ENCODE measurements around the gene ALX4.

The ALX4 gene
- total RNA-seq = 0 reads per million in 3 donors

GRCh38 chr11:44309478-44310205, at the start of gene ALX4:
ALX4 (minus strand) TSS chr11:44310139; CDS start chr11:44310062, 77 bp downstream.
- Histone ChIP-seq H3K4me3 (ENCODE audit: insufficient read depth, low read depth, low read length, poor library complexity, severe bottlenecking) (peak within 1 kb of the TSS; percentile 29), H3K36me3 (ENCODE audit: control insufficient read depth, insufficient read depth, low read length) (no peaks in the 10 kb centered on the region), H3K27me3 (replicated peaks; ENCODE audit: control insufficient read depth, insufficient read depth, low read length, poor library complexity, severe bottlenecking) (peaks cover 62% of the 10 kb centered on the region), H3K27ac (ENCODE audit: insufficient read depth, low read length, poor library complexity, severe bottlenecking) (no peak within 1 kb of the TSS), H3K4me1 (ENCODE audit: control insufficient read depth, insufficient read depth, low read length, poor library complexity, severe bottlenecking) (peaks cover 20% of the 10 kb centered on the region), H3K9me3 (ENCODE audit: control insufficient read depth, low read length) (no peaks in the 10 kb centered on the region)
- DNase-seq = no peak

GRCh38 chr11:44359162-44359561, 49.2 kb upstream of the ALX4 start:
- DNase-seq = no peak
- no peaks in the 10 kb centered on the region for H3K4me1 ChIP-seq (ENCODE audit: control insufficient read depth, insufficient read depth, low read length, poor library complexity, severe bottlenecking)
- H3K4me3 ChIP-seq (ENCODE audit: insufficient read depth, low read depth, low read length, poor library complexity, severe bottlenecking) = no peak overlapping the region
- H3K27me3 ChIP-seq (replicated peaks; ENCODE audit: control insufficient read depth, insufficient read depth, low read length, poor library complexity, severe bottlenecking) = no peaks in the 10 kb centered on the region
- no peaks in the 10 kb centered on the region for H3K36me3 ChIP-seq (ENCODE audit: control insufficient read depth, insufficient read depth, low read length)
- no peak overlapping the region for H3K27ac ChIP-seq (ENCODE audit: insufficient read depth, low read length, poor library complexity, severe bottlenecking)
- no peaks in the 10 kb centered on the region for H3K9me3 ChIP-seq (ENCODE audit: control insufficient read depth, low read length)

DNA sequence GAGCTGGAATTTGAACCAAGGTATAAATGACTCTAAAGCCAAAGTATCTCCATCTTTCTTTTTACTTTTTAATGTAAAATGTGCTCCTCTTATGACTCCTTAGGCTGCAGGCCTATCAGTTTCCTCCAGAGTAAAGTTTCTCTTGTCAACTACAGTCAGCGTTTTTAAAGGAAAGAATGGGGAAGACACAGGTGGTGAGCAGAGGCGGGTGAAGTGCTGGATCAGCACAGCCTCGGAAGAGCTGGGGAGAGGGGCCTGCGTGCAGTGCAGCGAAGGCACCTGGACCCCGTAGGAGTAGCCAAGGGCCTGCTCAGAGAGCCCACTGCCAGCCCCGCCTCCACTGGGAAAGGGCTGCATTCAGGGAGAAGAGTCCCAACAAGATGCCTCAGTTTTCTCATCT, 48.8 kb upstream of the ALX4 start:
- DNase-seq = no peak
- no peak overlapping the region for H3K4me3 ChIP-seq (ENCODE audit: insufficient read depth, low read depth, low read length, poor library complexity, severe bottlenecking)

GRCh38 chr11:44357711-44358110, 47.8 kb upstream of the ALX4 start:
- no peak for DNase-seq

More for the DNA sequence above, 48.8 kb upstream of the ALX4 start:
- no peaks in the 10 kb centered on the region for H3K27me3 ChIP-seq (replicated peaks; ENCODE audit: control insufficient read depth, insufficient read depth, low read length, poor library complexity, severe bottlenecking)
- no peaks in the 10 kb centered on the region for H3K36me3 ChIP-seq (ENCODE audit: control insufficient read depth, insufficient read depth, low read length)
- H3K27ac ChIP-seq (ENCODE audit: insufficient read depth, low read length, poor library complexity, severe bottlenecking) = no peak overlapping the region
- no peaks in the 10 kb centered on the region for H3K4me1 ChIP-seq (ENCODE audit: control insufficient read depth, insufficient read depth, low read length, poor library complexity, severe bottlenecking)
- no peaks in the 10 kb centered on the region for H3K9me3 ChIP-seq (ENCODE audit: control insufficient read depth, low read length)

DNA sequence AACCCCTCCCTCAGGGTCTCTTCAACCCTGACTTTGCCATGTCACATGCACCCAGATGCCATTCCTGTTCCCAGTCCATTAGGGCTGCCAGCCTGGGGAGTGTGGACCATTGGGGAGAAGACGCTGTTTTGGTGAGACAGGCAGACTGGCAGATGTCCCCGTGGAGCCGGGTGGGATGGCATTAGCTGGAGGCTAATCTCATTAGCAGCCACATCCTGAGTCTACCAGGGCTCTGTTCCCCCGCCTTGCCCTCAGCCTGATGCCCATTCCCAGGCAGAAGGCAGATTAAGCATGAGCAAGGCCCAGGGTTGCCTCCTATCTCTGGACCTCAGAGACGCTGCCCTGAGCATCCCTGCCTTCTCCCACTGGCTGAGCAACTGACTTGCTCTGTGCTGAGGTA, 46.4 kb upstream of the ALX4 start:
- Histone ChIP-seq H3K9me3 (ENCODE audit: control insufficient read depth, low read length) (no peaks in the 10 kb centered on the region), H3K4me3 (ENCODE audit: insufficient read depth, low read depth, low read length, poor library complexity, severe bottlenecking) (no peak overlapping the region), H3K36me3 (ENCODE audit: control insufficient read depth, insufficient read depth, low read length) (no peaks in the 10 kb centered on the region), H3K27ac (ENCODE audit: insufficient read depth, low read length, poor library complexity, severe bottlenecking) (no peak overlapping the region), H3K27me3 (replicated peaks; ENCODE audit: control insufficient read depth, insufficient read depth, low read length, poor library complexity, severe bottlenecking) (no peaks in the 10 kb centered on the region), H3K4me1 (ENCODE audit: control insufficient read depth, insufficient read depth, low read length, poor library complexity, severe bottlenecking) (no peaks in the 10 kb centered on the region)
- no peak for DNase-seq

More at GRCh38 chr11:44357711-44358110, 47.8 kb upstream of the ALX4 start:
- H3K4me3 ChIP-seq (ENCODE audit: insufficient read depth, low read depth, low read length, poor library complexity, severe bottlenecking) = no peak overlapping the region
- H3K27ac ChIP-seq (ENCODE audit: insufficient read depth, low read length, poor library complexity, severe bottlenecking) = no peak overlapping the region
- no peaks in the 10 kb centered on the region for H3K27me3 ChIP-seq (replicated peaks; ENCODE audit: control insufficient read depth, insufficient read depth, low read length, poor library complexity, severe bottlenecking)
- H3K9me3 ChIP-seq (ENCODE audit: control insufficient read depth, low read length) = no peaks in the 10 kb centered on the region
- H3K4me1 ChIP-seq (ENCODE audit: control insufficient read depth, insufficient read depth, low read length, poor library complexity, severe bottlenecking) = no peaks in the 10 kb centered on the region
- H3K36me3 ChIP-seq (ENCODE audit: control insufficient read depth, insufficient read depth, low read length) = no peaks in the 10 kb centered on the region

DNA sequence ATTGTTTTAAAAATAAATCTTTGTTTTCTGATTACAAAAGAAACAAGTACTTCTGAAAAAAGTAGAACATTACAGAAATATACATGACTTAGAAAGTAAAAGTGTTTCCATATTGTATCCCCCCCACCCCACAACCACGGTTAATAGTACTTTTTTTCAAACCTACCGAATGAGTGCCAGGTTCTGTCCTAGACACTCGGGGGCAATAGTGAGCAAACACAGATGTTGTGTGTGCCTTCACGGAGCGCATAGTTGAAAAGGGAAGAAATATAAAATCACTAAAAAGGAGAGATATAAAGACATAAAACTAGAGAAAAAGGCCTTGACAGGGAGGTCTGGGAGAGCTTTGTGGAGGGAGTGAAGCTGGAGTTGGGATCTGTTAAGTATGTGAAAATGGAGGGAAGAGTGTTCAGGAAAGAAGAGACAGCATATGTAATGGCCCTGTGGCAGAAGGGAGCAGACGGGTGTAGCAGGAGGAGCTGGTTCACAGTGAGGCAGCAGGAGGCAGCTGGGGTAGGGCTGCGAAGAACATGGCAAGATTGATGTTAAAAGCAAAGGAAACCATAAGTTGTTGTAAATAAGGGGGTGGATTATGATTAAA, 42.1 kb upstream of the ALX4 start:
- H3K36me3 ChIP-seq (ENCODE audit: control insufficient read depth, insufficient read depth, low read length) = no peaks in the 10 kb centered on the region
- no peaks in the 10 kb centered on the region for H3K9me3 ChIP-seq (ENCODE audit: control insufficient read depth, low read length)
- H3K27me3 ChIP-seq (replicated peaks; ENCODE audit: control insufficient read depth, insufficient read depth, low read length, poor library complexity, severe bottlenecking) = peaks cover 5% of the 10 kb centered on the region
- no peaks in the 10 kb centered on the region for H3K4me1 ChIP-seq (ENCODE audit: control insufficient read depth, insufficient read depth, low read length, poor library complexity, severe bottlenecking)
- DNase-seq = no peak
- H3K27ac ChIP-seq (ENCODE audit: insufficient read depth, low read length, poor library complexity, severe bottlenecking) = no peak overlapping the region
- no peak overlapping the region for H3K4me3 ChIP-seq (ENCODE audit: insufficient read depth, low read depth, low read length, poor library complexity, severe bottlenecking)

DNA sequence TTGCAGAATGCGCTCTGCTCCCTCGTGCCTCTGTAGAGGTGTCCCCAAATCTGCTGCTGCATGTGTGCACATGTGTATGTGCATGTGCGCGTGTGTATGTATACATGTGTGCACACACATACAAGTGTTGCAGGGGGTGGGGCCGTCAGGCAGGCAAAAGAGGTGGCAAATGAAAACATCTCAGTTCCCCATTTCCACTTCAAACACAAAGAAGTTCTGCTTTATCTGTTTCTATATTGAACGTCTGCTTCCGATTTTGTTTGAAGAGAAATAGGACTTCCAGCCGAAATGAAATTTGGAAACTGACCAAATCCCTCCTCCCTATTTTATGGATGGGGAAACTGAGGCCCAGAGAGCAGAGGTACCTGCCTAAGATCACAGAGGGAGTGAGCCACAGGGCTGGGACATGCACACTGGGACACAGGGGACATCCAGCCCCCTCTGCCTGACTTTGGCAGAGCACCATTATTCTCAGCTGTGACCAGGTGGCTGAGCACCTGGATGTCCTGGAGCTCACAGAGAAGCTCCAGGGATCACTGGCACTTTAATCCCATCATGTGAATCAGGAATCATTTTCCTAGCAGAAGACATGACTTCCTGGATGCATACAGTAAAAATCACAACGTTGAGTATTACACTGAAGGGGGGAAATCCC, 41.2 kb upstream of the ALX4 start:
- no peak for DNase-seq

GRCh38 chr11:44349328-44349727, 39.4 kb upstream of the ALX4 start:
- Histone ChIP-seq H3K27ac (ENCODE audit: insufficient read depth, low read length, poor library complexity, severe bottlenecking) (no peak overlapping the region), H3K4me1 (ENCODE audit: control insufficient read depth, insufficient read depth, low read length, poor library complexity, severe bottlenecking) (no peaks in the 10 kb centered on the region), H3K4me3 (ENCODE audit: insufficient read depth, low read depth, low read length, poor library complexity, severe bottlenecking) (no peak overlapping the region), H3K36me3 (ENCODE audit: control insufficient read depth, insufficient read depth, low read length) (no peaks in the 10 kb centered on the region), H3K27me3 (replicated peaks; ENCODE audit: control insufficient read depth, insufficient read depth, low read length, poor library complexity, severe bottlenecking) (peaks cover 5% of the 10 kb centered on the region), H3K9me3 (ENCODE audit: control insufficient read depth, low read length) (no peaks in the 10 kb centered on the region)
- no peak for DNase-seq

More for the DNA sequence above, 41.2 kb upstream of the ALX4 start:
- Histone ChIP-seq H3K4me3 (ENCODE audit: insufficient read depth, low read depth, low read length, poor library complexity, severe bottlenecking) (no peak overlapping the region), H3K9me3 (ENCODE audit: control insufficient read depth, low read length) (no peaks in the 10 kb centered on the region), H3K27me3 (replicated peaks; ENCODE audit: control insufficient read depth, insufficient read depth, low read length, poor library complexity, severe bottlenecking) (peaks cover 5% of the 10 kb centered on the region), H3K27ac (ENCODE audit: insufficient read depth, low read length, poor library complexity, severe bottlenecking) (no peak overlapping the region), H3K4me1 (ENCODE audit: control insufficient read depth, insufficient read depth, low read length, poor library complexity, severe bottlenecking) (no peaks in the 10 kb centered on the region), H3K36me3 (ENCODE audit: control insufficient read depth, insufficient read depth, low read length) (no peaks in the 10 kb centered on the region)

DNA sequence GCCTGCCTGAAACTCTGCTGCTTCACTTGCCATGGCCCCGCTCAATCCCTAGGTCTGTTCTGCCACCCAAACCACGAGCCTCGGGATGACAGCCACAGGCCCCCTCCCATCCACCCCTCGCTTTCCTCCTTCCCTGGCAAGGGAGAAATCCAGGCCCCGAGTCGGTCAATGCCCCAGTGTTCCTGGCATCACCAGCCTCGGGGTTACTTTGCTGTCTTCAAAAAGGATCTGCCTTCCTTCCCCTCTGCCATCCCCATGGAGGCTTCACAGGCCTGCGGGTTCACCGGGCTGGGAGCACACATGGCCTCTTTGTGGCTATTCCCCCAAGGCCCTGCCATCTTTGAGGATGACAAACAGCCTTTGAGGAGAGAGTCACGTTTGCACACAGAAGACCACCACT, 38.8 kb upstream of the ALX4 start:
- no peaks in the 10 kb centered on the region for H3K4me1 ChIP-seq (ENCODE audit: control insufficient read depth, insufficient read depth, low read length, poor library complexity, severe bottlenecking)
- no peak overlapping the region for H3K27ac ChIP-seq (ENCODE audit: insufficient read depth, low read length, poor library complexity, severe bottlenecking)
- no peaks in the 10 kb centered on the region for H3K36me3 ChIP-seq (ENCODE audit: control insufficient read depth, insufficient read depth, low read length)
- DNase-seq = no peak
- H3K4me3 ChIP-seq (ENCODE audit: insufficient read depth, low read depth, low read length, poor library complexity, severe bottlenecking) = no peak overlapping the region
- no peaks in the 10 kb centered on the region for H3K9me3 ChIP-seq (ENCODE audit: control insufficient read depth, low read length)
- peaks cover 5% of the 10 kb centered on the region for H3K27me3 ChIP-seq (replicated peaks; ENCODE audit: control insufficient read depth, insufficient read depth, low read length, poor library complexity, severe bottlenecking)

- H3K4me1 ChIP-seq (ENCODE audit: control insufficient read depth, insufficient read depth, low read length, poor library complexity, severe bottlenecking) = no peaks in the 10 kb centered on the region
- H3K9me3 ChIP-seq (ENCODE audit: control insufficient read depth, low read length) = no peaks in the 10 kb centered on the region
- peaks cover 5% of the 10 kb centered on the region for H3K27me3 ChIP-seq (replicated peaks; ENCODE audit: control insufficient read depth, insufficient read depth, low read length, poor library complexity, severe bottlenecking)
- no peak for DNase-seq
- no peak overlapping the region for H3K27ac ChIP-seq (ENCODE audit: insufficient read depth, low read length, poor library complexity, severe bottlenecking)
- no peak overlapping the region for H3K4me3 ChIP-seq (ENCODE audit: insufficient read depth, low read depth, low read length, poor library complexity, severe bottlenecking)
- H3K36me3 ChIP-seq (ENCODE audit: control insufficient read depth, insufficient read depth, low read length) = no peaks in the 10 kb centered on the region
Observed at GRCh38 chr11:44348114-44348513, 38.2 kb upstream of the ALX4 start.
